OCI-LY1 (cell line): Measurements from ENCODE around the gene KIF19.

ENCODE experiments used
- EZH2 ChIP-seq: fragments of 200-600 bp; sonication (generic), shearing (Covaris generic); IDR thresholded peaks from 2 replicates; pipeline ENCODE4 v1.8.0; 2017; ENCODE audit warnings: borderline replicate concordance, mixed run types, mild to moderate bottlenecking, antibody characterized with exemption, low read length, moderate library complexity, mixed read lengths
- TF ChIP-seq, protein P1 (sequence below): fragments of 200-600 bp; sonication (generic), shearing (Covaris generic); IDR thresholded peaks from 2 replicates; pipeline ENCODE4 v1.5.1; 2017; ENCODE audit warnings: mild to moderate bottlenecking, antibody characterized with exemption, low read length, moderate library complexity, mixed read lengths

DNA sequence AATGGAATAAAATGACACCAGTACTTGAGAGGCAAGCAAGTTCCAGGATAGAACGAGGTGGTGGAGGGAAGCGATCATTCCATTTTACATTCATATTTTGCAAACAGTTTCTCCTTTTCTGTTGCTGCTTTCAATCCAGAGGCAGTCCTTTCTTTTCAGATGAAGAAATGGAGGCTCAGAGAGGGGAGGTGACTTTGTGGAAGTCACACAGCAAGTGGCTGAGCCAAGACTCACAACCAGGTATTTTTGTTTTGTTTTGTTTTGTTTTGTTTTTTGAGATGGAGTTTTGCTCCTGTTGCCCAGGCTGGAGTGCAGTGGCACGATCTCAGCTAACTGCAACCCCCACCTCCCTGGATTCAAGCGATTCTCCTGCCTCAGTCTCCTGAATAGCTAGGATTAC, 70.5 kb downstream of the KIF19 start:
- TF ChIP-seq, protein P1, sequence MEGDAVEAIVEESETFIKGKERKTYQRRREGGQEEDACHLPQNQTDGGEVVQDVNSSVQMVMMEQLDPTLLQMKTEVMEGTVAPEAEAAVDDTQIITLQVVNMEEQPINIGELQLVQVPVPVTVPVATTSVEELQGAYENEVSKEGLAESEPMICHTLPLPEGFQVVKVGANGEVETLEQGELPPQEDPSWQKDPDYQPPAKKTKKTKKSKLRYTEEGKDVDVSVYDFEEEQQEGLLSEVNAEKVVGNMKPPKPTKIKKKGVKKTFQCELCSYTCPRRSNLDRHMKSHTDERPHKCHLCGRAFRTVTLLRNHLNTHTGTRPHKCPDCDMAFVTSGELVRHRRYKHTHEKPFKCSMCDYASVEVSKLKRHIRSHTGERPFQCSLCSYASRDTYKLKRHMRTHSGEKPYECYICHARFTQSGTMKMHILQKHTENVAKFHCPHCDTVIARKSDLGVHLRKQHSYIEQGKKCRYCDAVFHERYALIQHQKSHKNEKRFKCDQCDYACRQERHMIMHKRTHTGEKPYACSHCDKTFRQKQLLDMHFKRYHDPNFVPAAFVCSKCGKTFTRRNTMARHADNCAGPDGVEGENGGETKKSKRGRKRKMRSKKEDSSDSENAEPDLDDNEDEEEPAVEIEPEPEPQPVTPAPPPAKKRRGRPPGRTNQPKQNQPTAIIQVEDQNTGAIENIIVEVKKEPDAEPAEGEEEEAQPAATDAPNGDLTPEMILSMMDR, result no peak
- no peak for TF ChIP-seq EZH2
